Inferior parietal cortex (tissue), 1 donor: Measurements from ENCODE around the gene NAT8L.
"Not testable (repeated sequence)": the region's sequence is repeated elsewhere in the genome, so short reads cannot be mapped to it uniquely, and the experiment has no call there.

Experiments
- DNase-seq: peaks from one replicate; pipeline ENCODE4 v3.0.0-alpha.2; 2016; ENCODE audit errors: extremely low spot score

The NAT8L gene, protein sequence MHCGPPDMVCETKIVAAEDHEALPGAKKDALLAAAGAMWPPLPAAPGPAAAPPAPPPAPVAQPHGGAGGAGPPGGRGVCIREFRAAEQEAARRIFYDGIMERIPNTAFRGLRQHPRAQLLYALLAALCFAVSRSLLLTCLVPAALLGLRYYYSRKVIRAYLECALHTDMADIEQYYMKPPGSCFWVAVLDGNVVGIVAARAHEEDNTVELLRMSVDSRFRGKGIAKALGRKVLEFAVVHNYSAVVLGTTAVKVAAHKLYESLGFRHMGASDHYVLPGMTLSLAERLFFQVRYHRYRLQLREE

DNA sequence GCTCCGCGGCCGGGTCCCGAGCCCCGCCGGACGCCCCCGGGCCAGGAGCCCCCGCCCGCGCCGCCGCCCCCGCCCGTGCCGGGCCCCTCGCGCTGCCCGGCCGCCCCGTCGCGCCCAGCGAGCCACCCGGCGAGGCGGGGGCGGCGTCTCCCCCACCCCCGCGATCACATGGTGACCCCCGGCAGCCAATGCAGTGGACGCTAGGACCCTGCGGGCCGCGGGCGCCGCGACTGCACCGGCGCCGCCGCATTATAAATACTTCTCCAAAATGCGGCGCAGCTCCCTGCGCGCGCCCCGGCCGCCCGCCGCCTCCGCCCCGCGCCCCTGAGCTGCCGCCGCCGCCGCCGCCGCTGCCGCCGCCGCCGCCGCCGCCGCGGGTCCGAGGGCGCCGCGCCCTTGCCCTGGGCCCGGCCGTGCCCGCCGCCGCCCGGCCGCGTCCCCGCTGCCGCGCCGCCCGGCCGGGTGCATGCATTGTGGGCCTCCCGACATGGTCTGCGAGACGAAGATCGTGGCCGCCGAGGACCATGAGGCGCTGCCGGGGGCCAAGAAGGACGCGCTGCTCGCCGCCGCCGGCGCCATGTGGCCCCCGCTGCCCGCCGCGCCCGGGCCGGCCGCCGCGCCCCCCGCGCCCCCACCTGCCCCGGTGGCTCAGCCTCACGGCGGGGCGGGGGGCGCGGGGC, at the start of gene NAT8L:
TSS of gene NAT8L (plus strand) at position 282 of the 680 bp plus-strand sequence. CDS start at position 467, 185 bp downstream.
- peak; percentile 72 for DNase-seq

DNA sequence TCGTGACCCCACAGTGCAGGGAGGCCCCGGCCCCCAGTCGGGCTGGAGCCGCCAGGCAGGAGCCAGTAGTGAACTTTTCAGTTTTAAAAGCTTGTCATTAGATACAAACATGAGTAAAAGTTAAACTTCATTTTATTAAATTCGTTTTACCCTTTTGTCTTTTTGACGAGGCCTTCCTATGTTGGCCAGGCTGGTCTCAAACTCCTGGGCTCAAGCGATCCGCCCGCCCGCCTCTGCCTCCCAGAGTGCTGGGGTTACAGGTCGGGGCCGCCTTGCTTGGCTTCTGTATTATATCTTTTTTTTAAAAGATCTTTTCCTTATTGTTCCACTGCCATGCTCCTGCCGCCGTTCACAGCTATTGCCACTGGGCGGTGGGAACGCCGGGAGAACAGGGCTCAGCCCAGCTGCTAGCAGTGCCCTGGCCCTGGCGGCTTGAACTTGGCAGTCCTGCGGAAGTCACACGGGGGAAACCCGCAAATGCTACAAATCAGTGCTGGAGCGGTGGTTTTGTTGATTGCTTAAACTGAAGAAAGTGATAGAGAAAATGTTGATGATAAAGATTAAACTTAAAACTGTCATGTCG, 49.4 kb upstream of the NAT8L start:
- DNase-seq: peak; percentile 16

DNA sequence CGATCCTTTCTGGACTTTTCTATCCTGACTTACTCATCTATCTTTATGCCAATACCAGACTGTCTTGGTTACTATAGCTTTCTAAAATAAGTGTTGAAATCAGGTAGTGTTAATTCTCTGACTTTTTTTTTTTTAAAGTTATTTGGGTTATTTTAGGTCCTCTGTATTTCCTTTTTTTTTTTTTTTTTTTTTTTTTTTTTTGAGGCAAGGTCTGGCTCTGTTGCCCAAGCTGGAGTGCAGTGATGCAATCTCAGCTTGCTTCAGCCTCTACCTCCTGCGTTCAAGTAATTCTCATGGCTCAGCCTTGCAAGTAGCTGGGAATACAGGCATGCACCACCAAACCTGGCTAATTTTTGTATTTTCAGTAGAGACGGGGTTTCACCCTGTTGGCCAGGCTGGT, 47.5 kb upstream of the NAT8L start:
- no peak for DNase-seq

DNA sequence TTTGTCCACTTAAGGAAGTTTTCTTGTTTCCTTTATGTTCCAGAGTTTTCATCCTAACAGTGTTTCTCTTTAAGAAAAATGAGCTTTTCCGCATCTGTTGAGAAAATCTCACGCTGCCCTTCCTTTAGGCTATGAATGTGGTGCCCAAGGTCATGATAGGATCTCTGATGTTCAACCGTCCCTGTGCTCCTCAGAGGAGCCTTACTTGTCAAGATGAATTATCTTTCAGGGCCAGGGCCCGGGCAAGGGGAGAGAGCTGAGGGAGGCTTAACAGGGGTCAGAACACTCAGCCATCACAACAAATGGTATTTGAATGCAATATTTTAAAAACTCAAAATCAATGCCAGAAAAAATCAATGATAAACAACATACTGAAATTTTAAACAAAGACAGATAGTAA, 44.1 kb upstream of the NAT8L start:
- DNase-seq: no peak

DNA sequence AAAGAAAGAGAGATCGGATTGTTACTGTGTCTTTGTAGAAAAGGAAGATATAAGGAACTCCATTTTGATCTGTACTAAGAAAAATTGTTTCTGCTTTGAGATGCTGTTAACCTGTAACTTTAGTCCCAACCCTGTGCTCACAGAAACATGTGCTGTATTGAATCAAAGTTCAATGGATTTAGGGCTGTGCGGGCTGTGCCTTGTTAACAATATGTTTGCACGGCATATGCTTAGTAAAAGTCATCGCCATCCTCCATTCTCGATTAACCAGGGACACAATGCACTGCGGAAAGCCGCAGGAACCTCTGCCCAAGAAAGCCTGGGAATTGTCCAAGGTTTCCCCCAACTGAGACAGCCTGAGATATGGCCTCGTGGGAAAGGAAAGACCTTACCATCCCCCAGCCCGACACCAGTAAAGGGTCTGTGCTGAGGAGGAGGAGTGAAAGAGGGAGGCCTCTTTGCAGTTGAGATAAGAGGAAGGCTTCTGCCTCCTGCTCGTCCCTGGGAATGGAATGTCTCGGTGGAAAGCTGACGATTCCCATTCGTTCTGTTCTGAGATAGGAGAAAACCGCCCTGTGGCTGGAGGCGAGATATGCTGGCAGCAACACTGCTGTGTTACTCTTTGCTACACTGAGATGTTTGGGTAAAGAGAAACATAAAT, 37.6 kb upstream of the NAT8L start:
- DNase-seq: not testable (repeated sequence)

DNA sequence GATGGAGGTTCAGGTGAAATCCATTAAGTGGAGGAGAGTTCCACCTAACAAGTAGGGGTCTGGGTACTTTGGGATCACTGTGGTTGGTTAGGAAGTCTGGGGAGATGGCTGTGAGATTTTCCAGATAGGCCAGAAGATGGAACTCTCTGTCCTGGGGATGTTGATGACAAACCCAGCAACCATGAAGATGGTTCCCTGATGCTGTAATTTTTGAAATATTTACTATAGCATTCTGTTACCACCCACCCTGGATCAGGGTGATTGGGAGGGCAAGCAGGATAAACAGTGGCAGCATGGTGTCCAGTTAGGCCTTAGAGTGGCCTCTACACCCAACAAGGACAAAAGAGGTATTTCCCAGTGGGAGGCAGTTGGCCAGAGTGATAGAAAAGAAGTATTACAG, 34.4 kb upstream of the NAT8L start:
- DNase-seq: no peak

DNA sequence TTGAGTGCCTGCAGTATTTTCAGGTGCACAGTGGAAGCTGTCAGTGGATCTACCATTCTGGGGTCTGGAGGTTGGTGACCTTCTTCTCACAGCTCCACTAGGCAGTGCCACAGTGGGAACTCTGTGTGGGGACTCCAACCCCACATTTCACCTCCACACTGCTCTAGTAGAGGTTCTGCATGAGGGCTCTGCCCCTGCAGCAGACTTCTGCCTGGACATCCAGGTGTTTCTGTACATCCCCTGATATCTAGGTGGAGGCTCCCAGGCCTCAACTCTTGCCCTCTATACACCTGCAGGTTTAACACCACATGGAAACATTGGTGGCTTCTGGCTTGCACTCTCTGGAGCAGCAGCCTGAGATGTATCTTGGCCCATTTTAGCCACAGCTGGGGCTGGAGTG, 33.3 kb upstream of the NAT8L start:
- DNase-seq: no peak

DNA sequence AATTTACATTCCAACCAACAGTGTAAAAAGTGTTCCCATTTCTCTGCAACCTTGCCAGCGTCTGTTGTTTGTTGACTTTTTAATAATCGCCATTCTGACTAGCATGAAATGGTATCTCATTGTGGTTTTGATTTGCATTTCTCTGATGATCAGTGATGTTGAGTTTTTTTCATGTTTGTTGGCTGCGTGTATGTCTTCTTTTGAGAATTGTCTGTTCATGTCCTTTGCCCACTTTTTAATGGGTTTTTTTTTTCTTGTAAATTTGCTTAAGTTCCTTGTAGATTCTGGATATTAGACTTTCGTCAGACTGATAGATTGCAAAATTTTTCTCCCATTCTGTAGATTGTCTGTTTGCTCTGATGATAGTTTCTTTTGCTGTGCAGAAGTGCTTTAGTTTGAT, 32.0 kb upstream of the NAT8L start:
- not testable (repeated sequence) for DNase-seq

DNA sequence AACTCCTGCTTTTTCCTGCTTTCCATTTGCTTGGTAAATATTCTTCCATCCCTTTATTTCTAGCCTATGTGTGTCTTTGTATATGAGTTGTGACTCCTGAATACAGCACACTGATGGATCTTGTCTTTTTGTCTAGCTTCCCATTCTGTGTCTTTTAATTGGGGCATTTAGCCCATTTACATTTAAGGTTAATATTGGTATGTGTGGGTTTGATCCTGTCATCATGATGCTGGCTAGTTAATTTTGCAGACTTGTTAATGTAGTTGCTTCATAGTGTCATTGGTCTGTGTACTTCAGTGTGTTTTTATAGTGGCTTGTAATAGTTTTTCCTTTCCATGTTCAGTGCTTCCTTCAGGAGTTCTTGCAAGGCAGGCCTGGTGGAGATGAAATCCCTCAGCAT, 28.0 kb upstream of the NAT8L start:
- DNase-seq: not testable (repeated sequence)

DNA sequence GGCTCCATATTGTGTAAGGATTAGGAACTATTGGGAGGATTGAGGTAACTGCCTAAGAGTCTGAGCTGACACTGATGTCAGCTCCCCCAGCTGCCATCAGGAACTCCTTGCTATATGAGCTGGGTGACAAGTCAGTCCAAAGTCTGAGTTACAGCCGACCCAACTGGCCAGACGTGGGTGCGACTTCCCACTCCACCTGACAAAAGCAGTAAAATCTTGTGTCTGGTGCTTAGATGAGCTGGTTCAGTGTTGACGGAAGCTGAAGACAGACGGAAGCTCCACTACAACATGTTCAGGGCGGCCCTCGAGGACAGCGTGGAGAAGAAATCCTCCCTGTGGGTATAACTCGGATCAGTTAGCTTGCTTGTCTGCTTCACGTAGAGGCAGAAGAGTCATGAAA, 22.8 kb upstream of the NAT8L start:
- no peak for DNase-seq

DNA sequence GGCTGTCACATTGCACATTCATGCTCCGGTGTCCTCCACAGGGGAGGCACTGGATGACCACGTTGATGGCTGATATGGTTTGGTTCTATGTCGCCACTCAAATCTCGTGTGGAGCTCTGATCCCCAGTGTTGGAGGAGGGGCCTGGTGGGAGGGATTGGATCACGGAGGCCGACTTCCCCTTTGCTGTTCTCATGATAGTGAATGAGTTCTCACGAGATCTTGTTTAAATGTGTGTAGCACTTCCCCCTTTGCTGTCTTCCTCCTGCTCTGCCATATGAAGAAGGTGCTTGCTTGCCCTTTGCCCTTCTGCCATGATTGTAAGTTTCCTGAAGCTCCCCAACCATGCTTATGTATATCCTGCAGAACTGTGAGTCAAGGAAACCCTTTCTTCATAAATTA, 22.3 kb upstream of the NAT8L start:
- DNase-seq: no peak

DNA sequence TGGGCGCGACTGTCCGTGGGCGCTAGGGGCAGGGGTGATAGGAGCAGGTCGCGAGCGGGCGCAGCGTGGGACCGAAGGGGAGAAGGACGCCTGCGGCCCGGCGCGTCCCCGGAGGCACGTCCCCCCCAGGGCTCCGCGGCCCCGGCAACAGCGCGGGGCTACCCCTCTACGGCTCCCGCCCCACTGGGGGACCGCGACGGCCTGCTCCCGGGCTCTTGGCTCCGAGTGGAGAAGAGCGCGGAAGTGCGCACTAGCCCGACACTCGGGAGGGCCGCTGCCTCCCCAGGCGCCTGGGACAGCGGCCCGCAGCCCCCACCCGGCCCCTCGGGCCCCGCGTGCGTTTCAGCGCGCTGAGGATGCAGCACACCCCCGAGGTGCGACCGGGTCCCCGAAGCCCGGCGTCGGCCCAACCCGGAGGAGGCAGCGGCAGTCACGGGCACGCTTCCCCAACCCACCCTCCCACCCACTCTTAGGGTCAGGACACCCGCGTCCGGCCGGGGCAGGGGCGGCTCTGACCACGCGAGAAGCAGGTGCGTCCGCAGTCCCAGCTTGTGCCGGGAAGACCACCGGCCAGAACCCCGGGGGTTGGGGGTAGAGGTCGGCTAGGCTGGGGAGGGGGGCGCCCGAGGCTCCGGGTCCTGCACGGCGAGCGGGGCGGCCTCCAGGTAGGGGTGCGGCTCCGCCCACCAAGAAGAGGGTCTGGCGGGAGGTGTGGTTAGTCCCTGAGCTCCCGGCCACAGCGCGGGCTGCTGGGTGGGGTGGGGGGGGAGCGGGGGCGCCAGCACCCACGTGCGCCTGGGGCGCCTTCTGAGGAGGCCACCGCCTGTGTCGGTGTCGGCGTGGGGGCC, 18.5 kb upstream of the NAT8L start:
- no peak for DNase-seq

DNA sequence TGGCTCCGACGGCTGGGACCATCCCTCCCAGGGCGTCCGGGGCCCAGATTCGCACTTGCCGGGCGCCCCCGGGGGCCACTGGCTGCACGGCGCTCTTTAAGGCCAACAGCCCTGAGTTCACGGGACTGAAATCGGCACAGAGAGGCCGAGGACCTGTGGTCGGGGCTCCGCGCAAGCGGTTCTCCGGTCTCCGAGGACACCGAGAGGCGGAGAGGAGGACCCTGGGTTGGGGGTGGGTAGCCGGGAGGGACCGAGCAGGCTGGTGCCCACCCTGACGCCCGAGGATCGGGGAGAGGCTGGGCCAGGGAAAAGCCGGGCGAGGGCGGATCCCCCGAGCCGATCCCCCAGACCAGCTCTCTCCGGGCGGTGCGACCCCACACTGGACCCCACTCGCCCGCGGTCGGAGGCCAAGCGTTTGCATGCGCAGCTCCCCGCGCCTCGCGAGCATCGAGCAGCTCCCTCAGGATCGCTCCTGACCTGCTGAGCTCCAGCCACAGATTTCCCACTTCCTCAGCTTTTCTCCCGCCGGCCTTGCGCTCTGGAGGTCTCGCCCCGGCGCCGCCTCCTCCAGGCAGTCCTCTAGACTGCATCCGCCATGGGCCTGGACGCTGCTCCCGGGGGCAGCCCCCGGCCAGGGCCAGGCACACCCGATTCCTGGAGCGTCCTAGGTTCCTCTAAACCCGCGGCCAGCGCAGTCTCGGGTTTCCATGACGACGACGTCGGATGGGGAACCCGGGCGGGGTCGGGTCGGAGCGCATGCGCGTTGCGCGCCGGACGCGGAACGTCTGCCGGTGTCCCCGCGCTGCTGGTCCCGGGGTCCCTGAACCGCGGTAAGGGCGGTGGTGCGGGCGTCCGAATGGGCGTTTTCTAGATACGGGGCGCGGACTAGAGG, 17.6 kb upstream of the NAT8L start:
- DNase-seq: peak; percentile 86

DNA sequence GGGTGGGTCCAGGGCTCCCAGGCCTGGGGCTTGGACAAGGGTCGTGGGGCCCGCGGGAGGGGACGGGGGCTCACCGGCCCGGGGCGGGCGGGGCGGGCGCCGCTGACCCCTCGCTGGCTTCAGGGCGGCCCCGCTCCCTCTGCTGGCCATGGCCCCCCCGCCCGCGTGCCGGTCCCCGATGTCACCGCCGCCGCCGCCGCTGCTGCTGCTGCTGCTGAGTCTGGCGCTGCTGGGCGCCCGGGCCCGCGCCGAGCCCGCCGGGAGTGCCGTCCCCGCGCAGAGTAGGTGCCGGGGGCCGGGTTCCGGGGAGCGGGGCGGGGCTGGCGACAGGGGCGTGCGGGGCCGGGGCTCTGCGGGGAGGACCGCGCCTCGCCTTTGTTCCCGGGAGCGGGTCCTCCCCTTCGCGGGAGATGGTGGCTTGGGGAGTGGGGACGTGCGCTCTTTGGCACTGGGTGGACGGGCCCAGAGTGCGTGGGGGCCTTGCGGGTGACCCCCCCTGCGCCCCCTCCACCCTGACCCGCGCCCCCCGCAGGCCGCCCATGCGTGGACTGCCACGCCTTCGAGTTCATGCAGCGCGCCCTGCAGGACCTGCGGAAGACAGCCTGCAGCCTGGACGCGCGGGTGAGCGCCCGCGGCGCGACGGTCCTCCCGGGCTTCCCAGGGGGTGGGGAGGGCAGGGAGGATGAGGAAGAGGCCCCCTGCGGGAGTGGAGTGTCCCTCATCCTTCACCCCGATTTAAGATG, 16.8 kb upstream of the NAT8L start:
- DNase-seq: no peak

DNA sequence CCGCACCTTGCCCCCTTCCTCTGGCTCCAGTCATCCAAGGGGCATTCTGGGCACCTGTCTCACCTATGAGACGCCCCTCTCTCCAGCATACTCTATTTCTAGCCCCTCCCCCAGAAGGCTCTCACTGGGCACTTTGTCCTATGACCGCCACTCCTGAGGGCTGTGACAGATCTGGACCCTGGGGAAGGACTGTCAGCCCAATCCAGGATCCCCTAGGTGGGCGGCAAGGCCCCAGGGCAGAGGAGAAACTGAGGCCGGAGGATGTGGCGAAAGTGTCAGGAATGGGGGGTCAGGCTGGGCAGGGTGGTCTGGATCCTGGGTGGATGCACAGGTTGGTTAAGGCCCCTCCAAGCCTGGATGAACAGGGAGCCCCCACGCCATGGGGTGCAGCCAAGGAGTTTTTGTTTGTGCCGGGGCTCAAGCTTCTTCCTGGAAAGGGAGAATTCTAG, 16.2 kb upstream of the NAT8L start:
- no peak for DNase-seq

DNA sequence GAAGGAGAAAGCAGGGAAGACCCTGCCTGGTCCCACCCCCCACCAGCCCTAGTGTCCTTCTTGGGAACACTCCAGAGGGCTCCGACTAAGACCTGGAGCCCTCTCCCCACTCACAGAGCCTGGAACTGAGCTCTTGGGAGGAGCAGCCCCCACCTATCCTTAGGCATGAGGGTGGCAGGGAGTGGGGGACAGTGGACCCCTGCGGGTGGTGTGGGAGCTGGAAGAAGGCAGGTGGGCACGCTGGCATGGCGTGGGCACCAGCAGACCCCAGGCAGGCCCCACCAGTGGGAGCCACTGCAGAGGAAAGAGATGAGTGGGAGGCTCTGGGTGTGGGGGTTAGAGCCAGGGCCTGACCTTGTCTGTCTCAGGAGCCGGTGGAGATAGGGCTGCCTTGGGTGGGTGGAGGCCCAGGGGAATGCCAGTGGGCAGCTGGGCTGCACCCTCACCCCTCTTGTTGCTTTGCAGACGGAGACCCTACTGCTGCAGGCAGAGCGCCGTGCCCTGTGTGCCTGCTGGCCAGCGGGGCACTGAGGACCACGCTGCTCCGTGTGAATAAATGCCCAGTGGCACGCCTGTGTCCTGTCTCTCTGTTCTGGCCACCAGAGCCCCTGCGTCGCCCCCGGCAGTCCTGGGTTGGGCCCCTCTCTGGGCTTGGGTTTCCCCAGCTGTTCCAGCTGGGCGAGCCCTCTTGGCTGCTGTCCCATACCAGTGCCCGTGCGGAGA, 15.6 kb upstream of the NAT8L start:
- no peak for DNase-seq

DNA sequence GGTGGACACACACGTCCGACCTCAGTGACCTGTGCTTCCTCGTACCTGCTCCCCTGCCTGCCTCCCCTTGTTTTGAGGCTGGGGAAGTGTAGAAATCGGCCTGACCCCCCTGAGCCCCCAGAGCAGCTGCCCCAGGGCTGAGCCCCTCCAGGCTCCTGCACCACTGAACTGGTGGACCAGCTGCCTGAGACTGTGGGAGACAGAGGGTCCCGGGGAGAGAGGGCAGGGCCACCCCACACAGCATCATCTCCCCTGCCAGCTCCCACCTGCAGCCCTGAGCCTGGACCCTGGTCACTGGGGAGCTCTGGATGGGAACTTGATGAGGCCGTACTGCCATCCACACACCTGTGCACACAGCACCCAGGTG, 15.0 kb upstream of the NAT8L start:
- no peak for DNase-seq

DNA sequence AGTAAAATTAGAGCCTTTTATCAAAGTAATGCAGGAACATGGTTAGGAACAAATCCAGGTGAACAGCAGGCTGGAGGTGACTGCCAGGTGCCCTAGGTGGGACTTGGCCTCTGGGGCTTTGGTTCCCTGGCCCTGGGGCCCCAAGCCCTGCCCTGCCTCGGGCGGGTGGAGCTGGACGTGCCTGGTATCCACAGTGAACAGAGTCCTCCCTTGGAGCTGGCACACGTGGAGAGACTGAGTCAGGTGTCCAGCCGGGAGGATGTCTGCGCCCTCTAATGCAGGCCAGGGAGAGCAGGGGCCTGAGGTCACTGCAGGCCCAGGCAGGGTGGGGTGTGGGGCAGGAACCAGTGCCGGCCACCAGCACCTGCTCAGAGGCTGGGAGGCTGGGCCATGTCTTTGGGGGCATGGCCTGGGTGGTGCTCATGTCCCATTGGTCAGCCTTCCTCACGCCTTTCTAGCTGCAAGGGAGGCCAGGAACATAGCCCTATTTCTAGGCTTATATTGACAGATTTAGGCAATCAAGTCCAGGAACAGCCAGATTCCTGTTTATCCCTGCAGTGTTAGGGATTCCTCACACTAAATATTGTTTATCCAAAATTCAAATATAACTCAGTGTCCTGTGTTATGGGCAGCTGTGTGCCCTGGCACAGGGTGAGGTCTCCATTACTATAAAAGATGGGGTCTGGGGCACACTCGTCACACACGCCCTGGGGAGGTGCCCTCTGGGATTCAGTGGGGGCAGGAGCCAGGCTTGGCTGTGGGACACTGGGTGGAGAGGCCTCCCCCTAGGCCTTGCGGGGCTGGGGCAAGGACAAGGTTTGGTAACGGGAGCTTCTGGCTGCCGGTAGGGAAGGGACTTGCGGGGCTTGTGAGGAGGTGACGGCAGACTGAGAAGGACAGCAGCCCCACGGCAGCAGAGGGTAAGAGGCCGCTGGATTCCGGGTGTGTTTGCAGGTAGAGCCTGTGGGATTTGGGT, 14.3 kb upstream of the NAT8L start:
- no peak for DNase-seq
